Natural killer cell (primary cell): ENCODE measurements around the gene FGD4. TPM values are rescaled to one million over a fixed set of nuclear protein-coding genes. Genes with fewer than 3 reads are reported as not detected.

Source experiments
- ATAC-seq, 3 donors: fragments of 150-1000 bp in 2 of 3; fragments of 200-7000 bp in 1 of 3; cut with Tn5 transposase; 1 replicate in 1 of 3; 2 replicates in 2 of 3; pipeline ENCODE4 v1.10.0; 2021; ENCODE audit warnings: mild to moderate bottlenecking in 2 of 3, moderate library complexity in 2 of 3
- DNase-seq, 2 donors: peaks; one replicate each; pipeline versions ENCODE4 v3.0.0 to v3.0.0-alpha.2; 2013 to 2021; ENCODE audit warnings: mixed read lengths in 1 of 2
- H3K27ac ChIP-seq: one replicate; pipeline ENCODE4 v1.5.1; 2013; ENCODE audit warnings: mild to moderate bottlenecking, low read length
- H3K27me3 ChIP-seq: one replicate; pipeline ENCODE4 v1.6.1; 2013; ENCODE audit warnings: low read length; ENCODE audit not compliant: control insufficient read depth, insufficient read depth
- H3K36me3 ChIP-seq: one replicate; pipeline ENCODE4 v1.6.1; 2013; ENCODE audit warnings: low read length; ENCODE audit not compliant: control insufficient read depth, insufficient read depth
- H3K4me1 ChIP-seq: one replicate; pipeline ENCODE4 v1.6.1; 2013; ENCODE audit warnings: low read length; ENCODE audit not compliant: control insufficient read depth, insufficient read depth
- H3K4me3 ChIP-seq: one replicate; pipeline ENCODE4 v1.5.1; 2013; ENCODE audit warnings: low read length
- H3K9me3 ChIP-seq: one replicate; pipeline ENCODE4 v1.6.1; 2013; ENCODE audit warnings: low read length; ENCODE audit not compliant: control insufficient read depth, insufficient read depth
- H3K27ac Mint-ChIP-seq, 2 donors: one replicate each; pipeline ENCODE4 v1.8.0; 2022; ENCODE audit warnings: mild to moderate bottlenecking in 2 of 2, mixed read lengths in 2 of 2, moderate library complexity in 1 of 2
- H3K27me3 Mint-ChIP-seq, 2 donors: one replicate each; pipeline ENCODE4 v1.8.0; 2022; ENCODE audit warnings: low read depth in 2 of 2, mixed read lengths in 2 of 2
- H3K36me3 Mint-ChIP-seq: one replicate; pipeline ENCODE4 v1.8.0; 2022; ENCODE audit warnings: mixed read lengths
- H3K4me1 Mint-ChIP-seq, 2 donors: one replicate each; pipeline ENCODE4 v1.8.0; 2022; ENCODE audit warnings: mixed read lengths in 2 of 2
- H3K4me3 Mint-ChIP-seq: one replicate; pipeline ENCODE4 v1.8.0; 2022; ENCODE audit warnings: mild to moderate bottlenecking, moderate library complexity, mixed read lengths
- H3K9me3 Mint-ChIP-seq, 2 donors: one replicate each; pipeline ENCODE4 v1.8.0; 2022; ENCODE audit warnings: mixed read lengths in 2 of 2
- WGBS: methylation state at CpG from one replicate; pipeline ENCODE4 v1.1.7; 2013; ENCODE audit warnings: missing lambda C conversion rate; ENCODE audit not compliant: insufficient coverage; 5-methylcytosine and 5-hydroxymethylcytosine counted together
- intact Hi-C: fragments of 100-400 bp; cut with micrococcal nuclease; formaldehyde crosslinking; loops from one replicate; pipeline ENCODE4 v1.14.2; 2022
- total RNA-seq, 4 donors: library from RNA; stranded (reverse); fragments of 120-200 nt in 1 of 4; gene quantifications; one replicate each; pipeline versions ENCODE4 v1.2.3 to v1.2.4, GENCODE V29; 2013 to 2022
- TF ChIP-seq, protein P1 (sequence below): fragments of 200-600 bp; IDR thresholded peaks from one replicate; pipeline ENCODE4 v1.8.0; 2022; ENCODE audit warnings: antibody characterized with exemption

FGD4 gene
- total RNA-seq, 3 donors from 2014 or later (not counting 1 experiment from before 2014, with no cell fraction given): 0.68 to 3.5 (median 2.1) TPM

DNA sequence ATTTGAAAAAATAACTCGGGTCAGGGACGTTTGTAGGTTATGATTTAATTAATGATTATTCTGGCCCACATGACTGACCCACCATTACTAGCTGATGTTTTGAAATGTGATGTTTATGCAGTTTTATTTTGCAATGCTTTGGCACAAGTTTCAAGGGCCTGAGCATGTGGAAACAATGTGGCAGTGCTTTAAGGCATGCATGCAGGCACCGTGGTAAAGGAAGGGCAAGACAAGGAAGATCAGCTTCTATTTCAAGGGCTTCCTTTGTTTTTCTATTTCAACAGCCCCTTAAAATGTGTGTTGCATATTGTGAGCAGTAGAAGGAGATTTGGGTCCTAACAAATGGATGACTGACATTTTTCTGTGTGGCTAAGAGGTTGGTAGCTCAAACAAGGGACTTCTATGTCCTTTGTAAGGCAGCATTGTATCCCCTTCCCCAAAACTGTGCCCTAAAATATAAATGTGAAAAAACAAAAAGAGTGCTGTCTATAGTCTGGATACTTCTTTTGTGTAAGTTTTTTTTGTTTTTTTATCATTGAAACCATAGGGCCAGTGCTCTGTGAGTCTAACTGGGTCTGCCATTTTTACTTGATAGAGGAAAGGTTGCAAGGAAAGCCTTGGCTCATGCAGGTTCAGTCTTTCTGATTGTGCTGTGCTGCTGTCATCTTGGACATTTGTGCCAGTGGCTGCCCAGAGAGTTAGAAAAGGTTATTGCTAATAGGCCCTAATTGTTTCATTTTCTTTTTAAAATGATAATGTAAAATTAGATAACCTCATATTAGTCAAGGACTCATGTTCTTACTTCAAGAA is 103.5 kb downstream of the FGD4 start:
- peaks cover 0 to 6% of the 10 kb centered on the region in 2 donors for H3K4me1 Mint-ChIP-seq
- no peak overlapping the region for H3K27ac ChIP-seq
- H3K36me3 Mint-ChIP-seq: no peaks in the 10 kb centered on the region
- intact Hi-C loops: no loop called here
- no peaks in the 10 kb centered on the region for H3K9me3 Mint-ChIP-seq
- TF ChIP-seq, protein P1, sequence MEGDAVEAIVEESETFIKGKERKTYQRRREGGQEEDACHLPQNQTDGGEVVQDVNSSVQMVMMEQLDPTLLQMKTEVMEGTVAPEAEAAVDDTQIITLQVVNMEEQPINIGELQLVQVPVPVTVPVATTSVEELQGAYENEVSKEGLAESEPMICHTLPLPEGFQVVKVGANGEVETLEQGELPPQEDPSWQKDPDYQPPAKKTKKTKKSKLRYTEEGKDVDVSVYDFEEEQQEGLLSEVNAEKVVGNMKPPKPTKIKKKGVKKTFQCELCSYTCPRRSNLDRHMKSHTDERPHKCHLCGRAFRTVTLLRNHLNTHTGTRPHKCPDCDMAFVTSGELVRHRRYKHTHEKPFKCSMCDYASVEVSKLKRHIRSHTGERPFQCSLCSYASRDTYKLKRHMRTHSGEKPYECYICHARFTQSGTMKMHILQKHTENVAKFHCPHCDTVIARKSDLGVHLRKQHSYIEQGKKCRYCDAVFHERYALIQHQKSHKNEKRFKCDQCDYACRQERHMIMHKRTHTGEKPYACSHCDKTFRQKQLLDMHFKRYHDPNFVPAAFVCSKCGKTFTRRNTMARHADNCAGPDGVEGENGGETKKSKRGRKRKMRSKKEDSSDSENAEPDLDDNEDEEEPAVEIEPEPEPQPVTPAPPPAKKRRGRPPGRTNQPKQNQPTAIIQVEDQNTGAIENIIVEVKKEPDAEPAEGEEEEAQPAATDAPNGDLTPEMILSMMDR: no peak
- no peak overlapping the region for H3K4me3 Mint-ChIP-seq
- DNase-seq (no peak), ATAC-seq (no peak)
- no peaks in the 10 kb centered on the region for H3K27me3 ChIP-seq
- no peak overlapping the region for H3K27ac Mint-ChIP-seq
- peaks cover 8% of the 10 kb centered on the region for H3K4me1 ChIP-seq
- H3K36me3 ChIP-seq: no peaks in the 10 kb centered on the region
- WGBS: 66% methylated on average over 3 of the region's 3 CpGs
- H3K9me3 ChIP-seq: no peaks in the 10 kb centered on the region
- no peak overlapping the region for H3K4me3 ChIP-seq
- H3K27me3 Mint-ChIP-seq: no peaks in the 10 kb centered on the region

DNA sequence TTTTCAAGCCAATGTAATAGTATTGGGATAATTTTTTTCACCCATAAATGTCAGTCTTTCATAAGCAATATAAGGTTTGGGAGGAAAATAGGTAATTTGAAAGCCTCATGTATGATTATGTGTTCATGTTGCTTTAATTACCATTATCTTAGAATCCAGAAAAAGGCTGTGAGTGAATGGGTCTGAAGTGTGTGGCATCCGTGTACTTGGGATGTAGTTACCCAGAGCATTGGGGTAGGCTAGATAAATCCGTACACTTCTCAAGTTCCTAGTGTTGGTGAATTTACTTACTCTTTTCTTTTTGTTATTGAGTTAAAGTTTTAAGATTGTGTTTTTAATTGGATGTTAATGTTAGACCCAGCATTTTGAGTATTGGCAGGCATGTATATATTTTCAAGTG is 104.4 kb downstream of the FGD4 start:
- H3K27me3 ChIP-seq: no peaks in the 10 kb centered on the region
- Mint-ChIP-seq H3K4me1 (no peaks in the 10 kb centered on the region), H3K36me3 (no peaks in the 10 kb centered on the region), H3K27me3 (no peaks in the 10 kb centered on the region), H3K27ac (no peak overlapping the region), H3K9me3 (no peaks in the 10 kb centered on the region), H3K4me3 (no peak overlapping the region)
- no peaks in the 10 kb centered on the region for H3K36me3 ChIP-seq
- DNase-seq (no peak), ATAC-seq (no peak)
- WGBS: 94% methylated on average over 2 of the region's 2 CpGs
- H3K9me3 ChIP-seq: no peaks in the 10 kb centered on the region
- H3K27ac ChIP-seq: no peak overlapping the region
- no peak overlapping the region for H3K4me3 ChIP-seq
- TF ChIP-seq, protein P1: no peak
- intact Hi-C loops: no loop called here
- peaks cover under 1% of the 10 kb centered on the region for H3K4me1 ChIP-seq

DNA sequence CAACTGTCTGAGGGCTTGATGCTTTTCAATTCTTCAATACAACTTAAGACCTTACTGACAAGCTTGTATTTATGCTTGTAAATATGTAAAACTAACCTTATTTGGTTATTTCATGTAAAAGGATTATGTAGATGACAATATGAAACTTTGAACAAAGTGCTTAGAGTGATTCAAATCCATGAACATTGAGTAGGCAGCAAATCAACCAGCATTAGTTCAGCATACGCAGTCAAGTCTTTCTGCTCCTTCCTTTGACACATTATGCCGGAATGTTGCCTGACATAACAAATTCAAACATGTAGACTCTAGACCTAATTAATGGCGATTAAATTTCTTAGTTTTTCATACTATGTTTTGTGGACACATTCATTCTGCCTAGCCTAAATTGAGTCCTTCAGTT is 105.2 kb downstream of the FGD4 start:
- 96% methylated on average over 3 of the region's 3 CpGs for WGBS
- no peaks in the 10 kb centered on the region for H3K9me3 ChIP-seq
- H3K27ac ChIP-seq: no peak overlapping the region
- Mint-ChIP-seq H3K4me3 (no peak overlapping the region), H3K27ac (no peak overlapping the region), H3K36me3 (no peaks in the 10 kb centered on the region), H3K9me3 (no peaks in the 10 kb centered on the region), H3K4me1 (no peaks in the 10 kb centered on the region), H3K27me3 (no peaks in the 10 kb centered on the region)
- ATAC-seq (no peak), DNase-seq (no peak)
- H3K4me1 ChIP-seq: no peaks in the 10 kb centered on the region
- no peaks in the 10 kb centered on the region for H3K36me3 ChIP-seq
- no peak overlapping the region for H3K4me3 ChIP-seq
- TF ChIP-seq, protein P1: no peak
- intact Hi-C loops: no loop called here
- no peaks in the 10 kb centered on the region for H3K27me3 ChIP-seq
